Measurements from ENCODE around the gene C6orf132.

C6orf132 gene

GRCh38 chr6:42071881-42072583 lies 70.4 kb downstream of the C6orf132 start:
- Histone ChIP-seq H3K4me1 (ENCODE audit: insufficient read depth, low read length, severe bottlenecking) (no peaks in the 10 kb centered on the region), H4K20me1 (ENCODE audit: insufficient read depth, low read length) (no peaks in the 10 kb centered on the region), H3K36me3 (ENCODE audit: insufficient read depth, low read length) (peaks cover 70% of the 10 kb centered on the region), H2AFZ (ENCODE audit: low read length) (no peak overlapping the region), H3K9me3 (ENCODE audit: low read length) (no peaks in the 10 kb centered on the region), H3K4me3 (ENCODE audit: low read depth, low read length, poor library complexity, severe bottlenecking) (no peak overlapping the region), H3K4me2 (ENCODE audit: low read length) (no peak overlapping the region), H3K27me3 (ENCODE audit: insufficient read depth, low read length) (no peaks in the 10 kb centered on the region), H3K9me2 (ENCODE audit: low read depth, low read length) (no peaks in the 10 kb centered on the region), H3K27ac (ENCODE audit: low read depth, low read length, poor library complexity, severe bottlenecking) (no peak overlapping the region), H3K9ac (ENCODE audit: low read length) (no peak overlapping the region), H3F3A (ENCODE audit: insufficient read depth, low read length) (no peaks in the 10 kb centered on the region), H3K79me2 (ENCODE audit: insufficient read depth, low read length) (no peaks in the 10 kb centered on the region)
- TF ChIP-seq CTCF (IDR thresholded peaks at IDR 0.05; ENCODE audit: low read length) (no peak), EZH2 (IDR thresholded peaks at IDR 0.05; ENCODE audit: borderline replicate concordance, low read length) (no peak)

DNA sequence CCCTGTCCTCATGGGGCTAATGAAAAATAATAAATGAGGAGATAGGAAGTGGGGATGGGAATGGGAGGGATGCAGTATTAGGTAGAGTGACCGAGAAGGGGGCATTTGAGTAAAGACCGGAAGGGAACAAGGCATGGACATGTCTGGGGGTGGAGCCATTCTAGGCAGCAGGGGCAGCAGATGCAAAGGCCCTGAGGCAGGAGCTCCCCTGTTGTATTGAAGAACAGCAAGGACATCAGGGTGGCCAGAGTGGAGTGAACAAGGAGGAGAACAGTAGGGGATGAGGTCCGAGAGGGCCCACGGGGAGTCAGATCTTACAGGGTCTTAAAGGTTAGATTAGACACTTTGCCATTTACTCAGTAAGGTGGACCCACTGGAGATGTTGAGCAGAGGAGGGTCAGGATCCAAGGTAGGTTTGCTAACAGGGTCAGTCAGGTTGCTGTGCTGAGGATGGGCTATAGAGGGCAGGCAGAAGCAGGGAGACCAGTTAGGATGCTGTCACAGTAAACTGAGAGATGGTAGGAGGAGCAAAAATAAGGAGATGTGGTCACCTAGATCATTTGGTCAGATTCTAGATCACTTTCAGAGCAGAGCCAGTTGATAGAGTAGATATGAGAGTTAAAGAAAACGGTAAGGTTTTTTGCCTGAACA lies 73.4 kb downstream of the C6orf132 start:
- Histone ChIP-seq H3K9me2 (ENCODE audit: low read depth, low read length) (no peaks in the 10 kb centered on the region), H3K9ac (ENCODE audit: low read length) (no peak overlapping the region), H3K79me2 (ENCODE audit: insufficient read depth, low read length) (no peaks in the 10 kb centered on the region), H3F3A (ENCODE audit: insufficient read depth, low read length) (no peaks in the 10 kb centered on the region), H3K4me3 (ENCODE audit: low read depth, low read length, poor library complexity, severe bottlenecking) (no peak overlapping the region), H3K27me3 (ENCODE audit: insufficient read depth, low read length) (no peaks in the 10 kb centered on the region), H3K36me3 (ENCODE audit: insufficient read depth, low read length) (peaks cover 76% of the 10 kb centered on the region), H3K27ac (ENCODE audit: low read depth, low read length, poor library complexity, severe bottlenecking) (no peak overlapping the region), H4K20me1 (ENCODE audit: insufficient read depth, low read length) (no peaks in the 10 kb centered on the region), H3K4me1 (ENCODE audit: insufficient read depth, low read length, severe bottlenecking) (no peaks in the 10 kb centered on the region), H3K4me2 (ENCODE audit: low read length) (no peak overlapping the region), H2AFZ (ENCODE audit: low read length) (no peak overlapping the region), H3K9me3 (ENCODE audit: low read length) (no peaks in the 10 kb centered on the region)
- TF ChIP-seq CTCF (IDR thresholded peaks at IDR 0.05; ENCODE audit: low read length) (no peak), EZH2 (IDR thresholded peaks at IDR 0.05; ENCODE audit: borderline replicate concordance, low read length) (no peak)

GRCh38 chr6:42068173-42068572 lies 74.2 kb downstream of the C6orf132 start:
- Histone ChIP-seq H3K4me1 (ENCODE audit: insufficient read depth, low read length, severe bottlenecking) (no peaks in the 10 kb centered on the region), H3K27me3 (ENCODE audit: insufficient read depth, low read length) (no peaks in the 10 kb centered on the region), H3F3A (ENCODE audit: insufficient read depth, low read length) (no peaks in the 10 kb centered on the region), H3K79me2 (ENCODE audit: insufficient read depth, low read length) (no peaks in the 10 kb centered on the region), H4K20me1 (ENCODE audit: insufficient read depth, low read length) (no peaks in the 10 kb centered on the region), H2AFZ (ENCODE audit: low read length) (no peak overlapping the region), H3K9ac (ENCODE audit: low read length) (no peak overlapping the region), H3K4me2 (ENCODE audit: low read length) (no peak overlapping the region), H3K9me2 (ENCODE audit: low read depth, low read length) (no peaks in the 10 kb centered on the region), H3K27ac (ENCODE audit: low read depth, low read length, poor library complexity, severe bottlenecking) (no peak overlapping the region), H3K4me3 (ENCODE audit: low read depth, low read length, poor library complexity, severe bottlenecking) (no peak overlapping the region), H3K36me3 (ENCODE audit: insufficient read depth, low read length) (peaks cover 76% of the 10 kb centered on the region), H3K9me3 (ENCODE audit: low read length) (no peaks in the 10 kb centered on the region)
- TF ChIP-seq CTCF (IDR thresholded peaks at IDR 0.05; ENCODE audit: low read length) (no peak), EZH2 (IDR thresholded peaks at IDR 0.05; ENCODE audit: borderline replicate concordance, low read length) (no peak)

Measured in OCI-LY1 (cell line).